ENCODE data around the gene DEPDC1B. TPM values are rescaled to one million over a fixed set of nuclear protein-coding genes. Genes with fewer than 3 reads are reported as not detected.

Gene DEPDC1B
- total RNA-seq: 14.3 and 17.3 TPM in 2 replicates

GRCh38 chr5:60699609-60700415 lies at the start of gene DEPDC1B:
DEPDC1B (minus strand) TSS chr5:60700166; CDS start chr5:60700093, 73 bp downstream.

Other genes starting within 250 kb of the DEPDC1B start
- under 0.01 and 0.61 TPM in 2 replicates for gene ELOVL7, start 144.1 kb upstream of the DEPDC1B start, total RNA-seq
- gene ERCC8, start 244.9 kb upstream of the DEPDC1B start, total RNA-seq: 16.7 and 25.0 TPM in 2 replicates
- gene NDUFAF2, start 245.0 kb upstream of the DEPDC1B start, total RNA-seq: 39.3 and 49.1 TPM in 2 replicates

Data from epithelial cell of umbilical artery (primary cell).